HG03103 (cell line): ENCODE data around the gene ZNF593.

Experiments used
- ATAC-seq: cut with Tn5 transposase; IDR thresholded peaks from one replicate; pipeline ENCODE4 v1.9.1; 2021; ENCODE audit warnings: low read depth; ENCODE audit not compliant: unreplicated experiment

The ZNF593 gene

DNA sequence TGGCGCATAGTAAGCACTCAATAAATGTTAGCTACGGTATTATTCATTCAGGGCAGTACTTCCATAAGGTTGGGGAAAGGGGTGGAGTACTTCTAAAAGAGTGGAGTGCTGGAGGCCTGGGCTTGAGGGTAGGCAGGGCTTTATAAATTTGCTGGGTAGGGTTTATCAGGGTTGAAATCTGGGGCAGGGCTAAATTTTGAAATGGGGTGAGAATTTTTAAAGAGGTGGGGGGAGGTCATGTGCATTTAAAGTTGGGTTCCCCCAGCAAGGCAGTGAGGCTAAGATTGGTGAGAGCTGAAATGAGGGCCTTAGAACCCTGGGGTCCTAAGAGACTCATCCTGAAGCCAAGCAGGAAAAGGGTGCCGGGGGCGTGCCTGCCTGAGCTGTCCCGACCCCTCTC is 30.7 kb downstream of the ZNF593 start:
- ATAC-seq, result no peak

DNA sequence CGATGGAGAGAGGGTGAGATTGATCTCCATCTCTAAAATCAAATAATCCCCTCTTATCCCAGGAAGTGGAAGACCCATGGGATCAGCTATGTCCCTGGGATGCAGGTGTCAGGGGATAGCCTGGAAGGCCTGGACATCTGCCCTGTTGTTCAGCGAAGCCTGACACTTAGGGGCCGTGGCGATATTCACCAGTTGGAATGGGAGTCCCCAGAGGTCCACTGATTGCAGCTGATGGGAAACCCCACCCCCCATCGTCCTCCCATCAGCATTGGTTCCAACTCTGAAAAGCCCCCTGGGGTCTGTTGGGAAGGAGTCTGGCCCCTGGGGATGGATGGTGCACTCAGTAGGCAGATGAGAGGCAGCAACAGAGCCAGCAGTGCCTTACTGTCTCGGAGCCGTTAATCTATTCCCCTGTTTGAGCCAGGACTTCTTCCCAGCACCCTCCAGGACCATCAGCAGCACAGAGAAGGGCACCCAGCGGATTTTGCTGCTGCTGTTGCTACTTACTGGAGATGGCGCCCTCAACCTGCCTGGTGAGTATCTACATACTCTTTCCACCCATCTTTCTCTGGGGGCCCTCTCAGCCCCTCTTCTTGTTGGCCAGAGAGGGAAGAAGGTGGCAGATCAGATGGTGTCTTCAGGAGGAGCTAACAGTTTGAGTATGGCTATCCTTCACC is 34.1 kb downstream of the ZNF593 start:
- no peak for ATAC-seq

DNA sequence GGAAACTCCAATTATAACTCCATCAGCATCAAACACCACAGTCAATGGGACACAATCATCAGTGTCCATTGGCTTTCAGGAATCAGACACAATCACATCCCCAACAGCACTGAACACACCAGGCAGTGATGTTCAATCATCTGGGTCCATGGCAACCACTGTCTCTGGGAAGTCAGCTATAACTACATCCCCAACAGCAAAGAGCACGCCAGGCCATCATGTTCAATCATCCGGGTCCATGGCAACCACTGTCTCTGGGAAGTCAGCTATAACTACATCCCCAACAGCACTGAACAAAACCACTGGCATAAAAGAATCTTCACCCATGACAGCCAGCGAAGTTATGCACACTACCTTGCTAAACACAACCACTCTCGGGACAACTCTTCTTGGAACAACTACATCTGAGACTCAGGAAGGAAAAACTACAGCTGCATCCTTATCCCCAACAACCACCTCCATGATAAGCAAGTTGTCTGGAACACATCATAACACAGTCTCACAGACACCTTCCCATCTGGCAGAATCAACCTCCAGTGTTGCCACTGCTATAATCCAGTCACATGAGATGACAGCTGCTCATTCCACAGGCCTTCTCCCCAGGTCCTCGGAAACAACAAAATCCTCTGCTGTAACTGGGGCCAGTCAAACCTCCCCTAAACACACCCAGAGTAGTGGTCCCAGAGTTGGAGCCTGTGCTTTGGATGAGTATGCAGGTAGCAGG is 40.6 kb downstream of the ZNF593 start:
- ATAC-seq, result no peak

DNA sequence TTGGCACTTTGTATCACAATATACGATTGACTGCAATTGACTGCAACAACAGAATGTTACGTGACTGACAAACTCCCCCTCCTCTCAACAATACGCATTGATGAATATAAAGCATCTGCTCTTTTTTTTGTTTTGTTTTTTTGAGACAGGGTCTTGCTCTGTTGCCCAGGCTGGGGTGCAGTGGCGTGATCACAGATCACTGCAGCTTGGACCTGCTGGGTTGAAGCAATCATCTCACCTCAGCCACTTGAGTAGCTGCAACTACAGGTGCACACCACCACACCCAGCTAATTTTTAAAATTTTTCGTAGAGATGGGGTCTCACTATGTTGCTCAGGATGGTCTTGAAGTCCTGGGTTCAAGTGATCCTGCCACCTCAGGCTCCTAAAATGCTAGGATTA is 43.0 kb downstream of the ZNF593 start:
- no peak for ATAC-seq

DNA sequence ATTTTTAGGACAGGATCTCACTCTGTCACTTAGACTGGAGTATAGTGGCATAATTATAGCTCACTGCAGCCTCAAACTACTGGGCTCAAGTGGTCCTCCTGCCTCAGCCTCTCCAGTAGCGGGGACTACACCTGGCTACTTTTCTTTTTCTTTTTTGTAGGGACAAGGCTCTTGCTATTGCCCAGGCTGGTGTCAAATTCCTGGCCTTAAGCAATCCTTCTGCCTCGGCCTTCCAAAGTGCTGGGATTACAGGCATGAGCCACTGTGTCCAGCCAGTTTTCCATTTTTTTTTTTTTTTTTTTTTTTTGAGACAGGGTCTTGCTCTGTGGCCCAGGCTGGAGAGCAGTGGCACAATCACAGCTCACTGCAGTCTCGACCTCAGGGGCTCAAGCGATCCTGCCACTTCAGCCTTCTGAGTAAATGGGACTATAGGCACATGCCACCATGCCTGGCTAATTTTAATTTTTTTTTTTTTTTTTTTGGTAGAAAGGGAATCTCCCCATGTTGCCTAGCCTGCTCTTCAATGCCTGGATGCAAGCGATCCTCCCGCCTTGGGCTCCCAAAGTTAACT is 43.7 kb downstream of the ZNF593 start:
- ATAC-seq, result no peak

DNA sequence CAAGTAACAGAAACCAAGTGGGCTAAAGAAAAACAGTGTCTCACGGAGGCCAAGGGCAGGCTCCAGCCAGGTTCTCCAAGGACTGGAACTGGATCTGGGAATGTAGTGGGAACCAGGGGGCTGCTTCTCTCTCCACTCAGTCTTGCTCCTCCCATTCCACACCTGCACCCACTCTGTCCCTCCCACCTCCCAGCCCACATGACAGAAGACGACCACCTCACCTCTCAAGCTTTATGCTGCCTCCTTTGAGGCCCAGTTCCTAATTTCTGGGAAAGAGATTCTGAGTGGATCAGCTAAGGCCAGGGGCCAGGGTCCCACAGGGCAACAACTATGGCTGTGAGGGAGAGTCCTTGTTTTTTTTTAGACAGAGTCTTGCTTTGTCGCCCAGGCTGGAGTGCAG is 45.5 kb downstream of the ZNF593 start:
- no peak for ATAC-seq

DNA sequence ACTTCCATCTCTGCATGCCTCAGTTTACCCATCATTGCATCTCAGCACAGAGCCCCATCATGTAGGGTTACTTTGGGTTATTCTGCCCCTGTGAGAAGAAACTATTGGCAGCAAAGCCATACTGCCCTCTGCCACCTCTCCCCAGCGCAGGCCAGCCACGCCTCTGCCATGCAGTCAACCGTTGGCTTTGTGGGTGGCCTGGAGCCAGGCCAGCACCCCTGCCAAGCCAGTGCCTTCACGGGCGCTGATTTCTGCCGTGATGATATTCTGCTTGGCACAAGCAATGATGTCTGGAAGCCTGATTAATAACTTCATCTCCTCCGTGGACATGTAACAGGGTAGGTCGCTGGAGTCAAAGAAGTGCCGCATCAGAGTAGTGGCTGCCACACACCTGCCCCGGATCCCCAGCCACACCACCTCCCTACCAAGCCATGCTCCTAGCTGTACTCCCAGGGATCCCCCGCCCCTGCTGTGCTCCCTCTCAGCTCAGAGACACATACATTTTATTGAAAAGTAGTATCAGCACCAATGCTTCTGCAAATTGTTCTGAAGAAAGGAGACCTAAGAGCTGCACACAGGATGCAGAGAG is 49.3 kb downstream of the ZNF593 start:
- no peak for ATAC-seq
